Ovary (tissue), 9 donors: ENCODE results near the gene EGLN1. TPM values are rescaled to one million over a fixed set of nuclear protein-coding genes. Genes with fewer than 3 reads are reported as not detected.

Source experiments
- DNase-seq, 5 donors: peaks; one replicate each; pipeline ENCODE4 v3.0.0-alpha.2; 2019 to 2020
- H3K27ac ChIP-seq, 2 donors: fragments of 200-600 bp; one replicate each; pipeline versions ENCODE4 v1.5.1 to v1.8.0; 2019 to 2022
- H3K27me3 ChIP-seq: fragments of 200-600 bp; one replicate; pipeline ENCODE4 v1.8.0; 2022
- H3K36me3 ChIP-seq: fragments of 200-600 bp; sonication (generic); one replicate; pipeline ENCODE4 v1.5.1; 2019
- H3K4me1 ChIP-seq: one replicate; pipeline ENCODE4 v1.8.1; 2013; ENCODE audit warnings: mild to moderate bottlenecking, moderate library complexity; ENCODE audit not compliant: insufficient read depth
- H3K4me3 ChIP-seq: fragments of 200-600 bp; sonication (generic); one replicate; pipeline ENCODE4 v1.5.1; 2017
- H3K9me3 ChIP-seq, 2 donors: fragments of 200-600 bp in 1 of 2; sonication (generic) in 1 of 2; one replicate each; pipeline versions ENCODE4 v1.5.1 to v1.8.1; 2013 to 2019; ENCODE audit warnings: mild to moderate bottlenecking in 1 of 2, moderate library complexity in 1 of 2
- EP300 ChIP-seq: sonication (generic); formaldehyde crosslinking; IDR thresholded peaks from one replicate; pipeline ENCODE4 v1.6.1; 2017; ENCODE audit warnings: antibody characterized with exemption
- POLR2A ChIP-seq: fragments of 450-650 bp; IDR thresholded peaks from one replicate; pipeline ENCODE4 v1.6.1; 2017; ENCODE audit warnings: antibody characterized with exemption, mild to moderate bottlenecking, moderate library complexity
- WGBS, 3 donors: extraction: QIAGEN DNeasy Blood & Tissue Kit in 1 of 3; methylation state at CpG; one replicate each; pipeline versions ENCODE4 v1.1.5 to v1.1.7; 2013 to 2017; 5-methylcytosine and 5-hydroxymethylcytosine counted together
- intact Hi-C, 4 donors: fragments of 100-400 bp; cut with DNase I; formaldehyde crosslinking; loops; one replicate each; pipeline versions ENCODE4 v1.11.0 to v1.15.1; 2022 to 2023
- polyA plus RNA-seq, 2 donors: library from polyadenylated mRNA; stranded (reverse); fragments of 200-250 nt in 1 of 2; fragments of 350-450 nt in 1 of 2; fragmentation: Illumina TruSeq in 1 of 2; extraction: RNeasy Lipid Tissue Mini Kit (QIAGEN cat#74804) in 1 of 2; gene quantifications; one replicate each; pipeline ENCODE4 v1.2.3, GENCODE V29; 2013 to 2014
- total RNA-seq, 7 donors: library from RNA; depleted of rRNA in 2 of 7; stranded (reverse); fragments of >200 nt in 2 of 7; fragmentation: NEBNext Ultra II Directional in 3 of 7; extraction: Animal tissue kit (Norgen Biotek cat#: 25700) in 3 of 7; gene quantifications; one replicate each; pipeline versions ENCODE4 v1.1.0 to v1.2.4, GENCODE V29; 2016 to 2023
- TF ChIP-seq, protein P1 (sequence below), 3 donors: fragments of 450-650 bp in 2 of 3; fragments of 200-600 bp in 1 of 3; IDR thresholded peaks; one replicate each; pipeline versions ENCODE4 v1.5.1 to v1.8.0; 2016 to 2022; ENCODE audit warnings: antibody characterized with exemption in 3 of 3, mild to moderate bottlenecking in 1 of 3
- donor health status: DM: no; HTN: no; CAD: no; lungs with moderate emphysema.
- donor health status: DM: no; HTN: no; CAD: no.
- donor health status: Bipolar disorder and iron deficiency.
- donor health status: DM: yes; HTN: yes; CAD: no.
- donor health status: DM: no; HTN: no; CAD: no.
- donor health status: DM: yes; HTN: yes; CAD: no.

Gene EGLN1
- total and polyA plus RNA-seq, 9 donors: 18.5 to 52.0 (median 39.1) TPM

DNA sequence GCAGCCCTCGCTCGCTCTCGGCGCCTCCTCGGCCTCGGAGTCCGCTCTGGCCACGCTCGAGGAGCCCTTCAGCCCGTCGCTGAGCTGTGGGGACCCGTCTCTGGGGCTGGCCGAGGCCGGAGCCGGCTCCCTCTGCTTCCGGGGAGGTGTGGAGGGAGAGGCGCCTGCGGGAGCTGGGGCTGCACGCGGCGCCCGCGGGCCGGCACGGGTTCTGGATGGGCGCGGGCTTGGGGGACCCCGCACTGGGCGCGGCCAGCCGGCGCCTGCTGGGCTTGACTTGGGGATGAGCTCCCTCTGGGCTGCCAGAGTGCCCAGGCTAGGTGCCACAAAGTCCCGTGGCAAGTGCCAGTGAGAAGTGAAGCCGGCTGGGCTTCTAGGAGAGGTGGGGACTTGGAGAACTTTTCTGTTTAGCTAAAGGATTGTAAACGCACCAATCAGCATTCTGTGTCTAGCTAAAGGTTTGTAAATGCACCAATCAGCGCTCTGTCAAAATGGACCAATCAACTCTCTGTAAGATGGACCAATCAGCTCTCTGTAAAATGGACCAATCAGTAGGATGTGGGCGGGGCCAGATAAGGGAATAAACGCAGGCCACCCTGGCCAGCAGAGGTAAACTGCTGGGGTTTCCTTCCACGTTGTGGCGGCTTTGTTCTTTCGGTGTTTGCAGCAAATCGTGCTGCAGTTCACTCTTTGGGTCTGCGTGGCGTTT is 104.6 kb downstream of the EGLN1 start:
- DNase-seq: no peak
- no peaks in the 10 kb centered on the region for H3K36me3 ChIP-seq

GRCh38 chr1:231315887-231316286 is 106.2 kb downstream of the EGLN1 start:
- no peaks in the 10 kb centered on the region for H3K9me3 ChIP-seq
- TF ChIP-seq POLR2A (no peak), EP300 (no peak)
- TF ChIP-seq, protein P1, sequence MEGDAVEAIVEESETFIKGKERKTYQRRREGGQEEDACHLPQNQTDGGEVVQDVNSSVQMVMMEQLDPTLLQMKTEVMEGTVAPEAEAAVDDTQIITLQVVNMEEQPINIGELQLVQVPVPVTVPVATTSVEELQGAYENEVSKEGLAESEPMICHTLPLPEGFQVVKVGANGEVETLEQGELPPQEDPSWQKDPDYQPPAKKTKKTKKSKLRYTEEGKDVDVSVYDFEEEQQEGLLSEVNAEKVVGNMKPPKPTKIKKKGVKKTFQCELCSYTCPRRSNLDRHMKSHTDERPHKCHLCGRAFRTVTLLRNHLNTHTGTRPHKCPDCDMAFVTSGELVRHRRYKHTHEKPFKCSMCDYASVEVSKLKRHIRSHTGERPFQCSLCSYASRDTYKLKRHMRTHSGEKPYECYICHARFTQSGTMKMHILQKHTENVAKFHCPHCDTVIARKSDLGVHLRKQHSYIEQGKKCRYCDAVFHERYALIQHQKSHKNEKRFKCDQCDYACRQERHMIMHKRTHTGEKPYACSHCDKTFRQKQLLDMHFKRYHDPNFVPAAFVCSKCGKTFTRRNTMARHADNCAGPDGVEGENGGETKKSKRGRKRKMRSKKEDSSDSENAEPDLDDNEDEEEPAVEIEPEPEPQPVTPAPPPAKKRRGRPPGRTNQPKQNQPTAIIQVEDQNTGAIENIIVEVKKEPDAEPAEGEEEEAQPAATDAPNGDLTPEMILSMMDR (IDR thresholded peaks at IDR 0.05): no peak
- intact Hi-C loops: no loop called here
- no peak overlapping the region for H3K4me3 ChIP-seq
- WGBS, 3 donors: 41 to 44% (median 41%) methylated on average over 11 of the region's 11 CpGs
- H3K4me1 ChIP-seq: no peaks in the 10 kb centered on the region
- no peak overlapping the region for H3K27ac ChIP-seq
- DNase-seq: no peak
- no peaks in the 10 kb centered on the region for H3K27me3 ChIP-seq
- H3K36me3 ChIP-seq: no peaks in the 10 kb centered on the region

More for the DNA sequence above, 104.6 kb downstream of the EGLN1 start:
- Histone ChIP-seq H3K27me3 (no peaks in the 10 kb centered on the region), H3K4me1 (no peaks in the 10 kb centered on the region), H3K27ac (no peak overlapping the region), H3K9me3 (no peaks in the 10 kb centered on the region), H3K4me3 (no peak overlapping the region)
- WGBS, 3 donors: 94 to 95% (median 95%) methylated on average over 39 to 44 of the region's 44 CpGs
- TF ChIP-seq, protein P1 (IDR thresholded peaks at IDR 0.05): no peak
- TF ChIP-seq POLR2A: no peak
- no peak for TF ChIP-seq EP300
- intact Hi-C loops: no loop called here

Other genes starting within 250 kb of the EGLN1 start
- 10 to 100 TPM; 22.5 to 34.5 (median 30.2) TPM for gene GNPAT, start 181.1 kb downstream of the EGLN1 start, total RNA-seq
- gene GNPAT, start 181.1 kb downstream of the EGLN1 start, polyA plus RNA-seq: 10 to 100 TPM; 24.3 to 35.3 TPM
- 10 to 100 TPM; 11.0 to 15.5 (median 14.6) TPM for gene EXOC8, start 84.4 kb downstream of the EGLN1 start, total RNA-seq
- 1 to 10 TPM; 5.2 to 7.6 TPM for gene EXOC8, start 84.4 kb downstream of the EGLN1 start, polyA plus RNA-seq
- 10 to 100 TPM in 1 of 7 donors, 1 to 10 TPM in 6; 7.3 to 11.7 (median 8.7) TPM for gene SPRTN, start 84.0 kb downstream of the EGLN1 start, total RNA-seq
- 1 to 10 TPM; 3.9 to 4.8 TPM for gene SPRTN, start 84.0 kb downstream of the EGLN1 start, polyA plus RNA-seq
- 10 to 100 TPM; 19.9 to 43.0 (median 40.7) TPM for gene TSNAX, start 106.4 kb upstream of the EGLN1 start, total RNA-seq
- 10 to 100 TPM; 20.3 to 21.8 TPM for gene TSNAX, start 106.4 kb upstream of the EGLN1 start, polyA plus RNA-seq
- gene DISC1, start 204.5 kb upstream of the EGLN1 start, total RNA-seq: 10 to 100 TPM in 6 of 7 donors, 1 to 10 TPM in 1; 6.7 to 24.3 (median 13.7) TPM
- gene DISC1, start 204.5 kb upstream of the EGLN1 start, polyA plus RNA-seq: 1 to 10 TPM; 3.0 to 5.3 TPM